HTERT RPE-1 (cell line): Measurements from ENCODE around the gene LRRC56.
"Not testable (repeated sequence)": the region's sequence is repeated elsewhere in the genome, so short reads cannot be mapped to it uniquely, and the experiment has no call there.

ENCODE experiments used
- in situ Hi-C: fragments of 300-500 bp; cut with MboI; formaldehyde crosslinking; loops from 4 replicates; pipeline ENCODE4 v1.14.3; 2020; ENCODE audit warnings: low sequenced_read_pairs

The LRRC56 gene

DNA sequence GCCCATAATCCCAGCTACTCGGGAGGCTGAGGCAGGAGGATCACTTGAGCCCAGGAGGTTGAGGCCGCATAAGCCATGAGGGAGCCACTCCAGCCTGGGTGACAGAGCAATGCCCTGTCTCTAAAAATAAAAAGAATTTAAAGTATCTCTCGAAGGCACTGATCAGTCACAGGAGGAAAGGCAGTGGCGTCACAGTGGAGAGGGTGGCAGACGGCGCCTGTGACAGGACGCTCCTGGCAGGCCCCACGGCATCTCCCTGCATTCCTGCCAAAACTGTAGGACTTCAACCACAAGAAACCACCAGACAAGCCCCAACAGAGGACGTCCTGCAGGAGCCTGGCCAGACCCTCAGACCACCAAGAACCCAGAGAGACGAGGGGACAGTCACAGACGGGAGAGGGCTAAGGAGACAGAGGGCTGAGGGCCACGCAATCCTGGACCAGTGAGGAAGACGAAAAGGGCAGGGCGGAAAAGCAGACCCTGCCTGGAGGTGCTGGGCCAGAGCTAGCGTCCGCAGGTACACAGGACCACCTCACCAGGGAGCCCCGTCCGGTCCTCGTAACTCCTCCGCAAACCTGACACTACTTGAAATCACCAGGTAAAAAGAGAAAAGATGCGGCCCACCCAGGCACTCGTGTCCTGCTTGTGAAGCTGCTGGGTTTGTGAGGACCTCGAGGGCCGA, 36.2 kb upstream of the LRRC56 start:
- in situ Hi-C loops, result no loop called here

DNA sequence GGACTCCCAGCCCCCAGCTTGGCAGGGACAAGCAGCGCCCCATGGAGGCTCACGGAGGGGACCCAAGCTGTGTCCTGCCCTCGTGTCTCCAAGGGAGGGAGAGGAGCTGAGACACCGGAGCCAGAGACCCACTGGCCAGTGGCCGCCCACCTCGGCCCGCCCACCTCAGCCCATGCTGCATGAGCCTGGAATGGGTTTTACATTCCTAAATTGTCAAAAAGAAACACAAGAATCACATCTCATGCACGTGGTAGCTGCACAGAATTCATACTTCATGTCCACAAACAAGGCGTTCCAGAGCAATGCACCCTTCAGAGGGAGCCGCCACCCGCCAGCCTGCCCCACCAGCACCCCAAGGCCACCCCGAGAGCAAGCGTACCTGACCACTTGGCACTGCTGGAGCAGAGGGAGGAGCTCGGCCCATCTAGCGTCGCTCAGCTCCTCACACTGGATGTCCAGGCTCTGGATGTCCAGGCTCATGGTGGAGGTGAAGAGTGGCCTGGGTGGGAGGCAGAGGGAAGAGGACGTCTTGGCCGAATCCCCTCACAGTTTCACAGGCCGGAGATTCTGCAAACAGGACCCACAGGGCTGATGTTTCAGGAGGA, 35.5 kb upstream of the LRRC56 start:
- in situ Hi-C loops, result no loop called here

DNA sequence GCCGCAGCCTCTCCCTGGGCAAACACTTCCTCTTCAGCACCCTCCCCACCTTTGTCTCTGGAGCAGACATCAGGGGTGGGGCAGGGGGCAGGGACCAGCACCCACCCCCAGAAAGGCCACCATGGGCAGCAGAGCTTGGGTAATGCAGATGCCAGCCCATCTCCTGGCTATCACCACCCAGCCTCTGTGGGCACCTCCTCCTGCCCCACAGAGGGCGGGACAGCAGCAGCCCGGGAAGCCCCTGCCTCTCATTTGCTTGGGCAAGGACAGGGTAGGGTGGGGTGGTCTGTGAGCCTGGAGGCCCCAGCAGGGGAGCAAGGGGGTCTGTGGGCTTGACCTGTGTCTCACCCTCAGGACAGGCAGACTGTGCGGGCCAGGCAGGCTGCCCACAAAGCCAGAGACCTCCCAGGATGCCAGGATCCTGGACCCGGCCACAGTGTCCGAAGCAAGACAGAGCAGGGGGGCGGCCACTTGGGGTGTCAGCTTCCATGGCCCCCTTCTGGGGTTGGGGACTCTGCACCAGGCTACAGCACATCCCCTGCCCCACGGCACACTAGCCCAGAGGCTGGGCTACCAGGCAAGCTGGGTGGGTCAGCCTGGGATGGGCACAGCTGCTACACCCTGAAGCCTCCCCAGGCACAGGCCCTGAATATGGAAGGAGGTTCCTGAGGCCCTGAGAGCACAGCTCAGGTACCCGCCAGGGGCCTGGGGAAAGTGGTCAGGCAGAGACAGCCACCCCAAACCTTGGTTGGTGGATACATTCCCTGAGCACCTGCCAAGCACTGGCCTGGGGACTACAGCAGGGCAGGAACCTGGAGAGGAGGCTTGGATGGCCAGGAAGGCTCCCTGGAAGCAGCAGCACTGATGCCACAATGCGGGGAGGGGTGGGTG, 34.8 kb upstream of the LRRC56 start:
- in situ Hi-C loops, result no loop called here

DNA sequence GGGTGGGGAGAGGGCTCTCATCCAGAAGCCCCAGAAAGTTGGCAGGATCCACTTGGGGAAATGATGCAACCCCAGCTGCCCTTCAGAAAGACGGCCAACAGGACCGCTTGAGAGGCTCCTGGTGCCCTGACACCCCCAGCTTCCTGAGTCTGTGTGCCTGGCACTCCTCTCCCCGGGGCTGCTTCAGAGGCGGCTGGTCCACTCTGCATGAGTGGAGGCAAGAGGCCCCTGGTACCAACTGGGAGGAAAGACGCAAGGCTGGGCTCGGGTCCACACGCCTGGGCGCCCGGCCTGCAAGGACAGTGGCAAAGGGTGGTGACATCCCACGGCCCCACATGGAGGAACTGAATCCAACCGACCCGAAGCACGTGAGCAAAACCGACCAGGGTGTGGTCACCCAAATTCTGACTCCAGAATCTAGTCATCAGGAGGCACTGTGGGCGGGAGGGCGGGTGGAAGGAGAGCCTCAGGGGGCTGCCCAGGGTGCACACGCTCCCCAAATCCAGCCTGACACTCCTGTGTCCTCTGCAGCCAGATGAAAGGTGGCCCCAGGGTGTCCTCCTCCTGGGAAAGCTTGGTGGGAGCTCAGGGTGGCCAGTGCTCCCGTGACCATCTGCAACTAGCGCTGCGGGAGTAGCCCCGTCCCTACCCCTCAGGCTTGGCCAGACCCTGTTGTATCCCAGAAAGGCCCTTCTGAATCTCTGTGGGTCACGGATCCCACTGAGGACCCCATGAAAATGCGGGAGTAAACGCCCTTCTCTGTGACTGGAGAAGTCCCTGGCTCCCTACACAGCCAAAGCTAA, 33.9 kb upstream of the LRRC56 start:
- in situ Hi-C loops, result no loop called here

DNA sequence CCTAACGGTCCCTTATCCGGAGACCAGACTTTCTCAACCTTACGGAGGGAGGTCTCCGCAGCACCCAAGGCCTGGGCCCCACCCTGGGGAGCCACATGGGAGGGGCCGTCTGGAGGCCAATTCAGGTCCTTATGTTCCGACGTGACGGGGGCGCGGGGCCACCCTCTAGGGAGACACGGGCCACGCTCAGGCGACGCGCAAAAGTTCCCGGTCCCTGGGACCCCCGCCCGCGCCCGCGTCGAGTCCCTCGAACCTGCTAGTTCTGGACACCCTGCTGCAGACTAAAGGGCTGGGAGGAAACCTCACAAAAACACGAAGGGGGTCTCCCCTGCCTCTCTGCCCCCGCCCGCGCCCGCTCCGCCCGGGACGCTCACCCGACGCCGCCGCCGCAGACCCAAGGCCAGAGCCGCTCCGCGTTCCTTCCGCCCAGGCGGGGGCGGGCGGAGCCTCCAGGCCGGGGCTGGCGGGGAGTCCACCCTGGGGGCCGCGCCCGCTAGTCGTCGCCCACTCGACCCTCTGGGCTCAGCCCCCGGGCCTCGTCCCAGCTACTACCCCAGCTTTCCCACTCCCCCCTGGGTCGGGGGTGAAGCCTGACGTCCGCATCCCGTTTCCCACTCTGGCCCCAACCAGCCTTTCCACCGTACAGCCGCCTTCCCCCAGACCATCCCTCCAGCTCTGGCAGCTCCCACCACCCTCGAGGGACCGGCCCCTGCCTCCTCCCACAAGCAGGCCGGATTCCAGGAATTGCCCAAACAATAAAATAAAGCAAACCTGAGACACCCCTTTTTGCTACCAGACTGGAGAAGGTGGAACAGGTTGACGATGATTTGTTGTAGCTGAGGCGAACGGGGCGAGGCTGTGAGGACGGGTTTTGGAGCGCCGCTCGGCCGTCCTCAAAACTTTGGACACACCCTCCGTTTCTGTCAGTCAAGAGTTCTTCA, 33.0 kb upstream of the LRRC56 start:
- in situ Hi-C loops, result no loop called here

DNA sequence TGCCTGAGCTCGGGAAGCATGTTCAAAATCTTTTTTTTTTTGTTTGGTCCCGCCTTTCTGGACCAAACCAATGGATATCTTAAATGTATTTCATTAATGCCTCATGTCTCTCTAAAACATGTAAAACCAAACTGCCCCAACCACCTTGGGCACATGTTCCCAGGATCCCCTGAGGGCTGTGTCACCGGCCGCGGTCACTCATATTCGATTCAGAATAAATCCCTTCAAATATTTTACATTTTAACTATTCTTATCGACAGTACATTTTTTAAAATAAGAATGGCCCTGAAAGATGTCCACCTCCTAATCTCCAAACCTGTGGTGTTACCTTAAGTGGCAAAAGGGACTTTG, 32.4 kb upstream of the LRRC56 start:
- in situ Hi-C loops, result no loop called here

DNA sequence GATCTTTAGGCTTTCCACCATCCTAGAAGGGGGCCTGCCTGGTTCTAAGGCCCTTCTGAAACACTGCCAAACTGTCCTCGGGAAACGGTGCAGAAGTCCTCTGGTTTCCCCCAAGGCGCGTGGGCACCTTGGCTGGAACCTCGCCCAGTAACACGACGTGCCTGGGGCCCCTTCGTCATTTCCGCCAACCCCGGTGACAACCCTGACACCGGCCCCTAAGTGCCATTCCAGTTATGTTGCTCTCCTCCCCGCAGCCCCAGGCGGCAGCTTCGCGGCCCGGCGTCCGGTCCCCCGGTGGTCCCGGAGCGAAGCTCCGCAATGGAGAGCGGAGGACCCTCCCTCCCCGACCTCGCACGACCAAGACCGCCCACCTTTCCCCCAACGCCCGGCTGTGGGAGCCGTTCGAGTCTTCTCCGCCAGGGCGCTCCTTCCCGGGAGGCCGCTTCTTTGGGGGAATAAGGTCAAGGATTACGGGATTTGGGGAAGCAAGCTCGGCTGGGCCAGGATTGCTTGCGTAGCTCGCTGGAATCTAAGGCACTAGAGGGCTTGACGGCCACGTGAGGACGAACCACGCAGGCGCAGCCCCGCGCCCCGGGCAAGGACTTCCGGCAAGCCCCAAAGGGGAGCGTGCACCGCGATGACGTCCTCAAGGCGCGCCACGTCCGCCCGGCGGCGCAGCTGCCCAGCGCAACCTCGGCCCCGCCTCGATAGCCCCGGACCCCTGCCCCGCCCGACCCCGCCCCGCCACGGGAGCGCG, 30.9 kb upstream of the LRRC56 start:
- in situ Hi-C loops, result no loop called here

DNA sequence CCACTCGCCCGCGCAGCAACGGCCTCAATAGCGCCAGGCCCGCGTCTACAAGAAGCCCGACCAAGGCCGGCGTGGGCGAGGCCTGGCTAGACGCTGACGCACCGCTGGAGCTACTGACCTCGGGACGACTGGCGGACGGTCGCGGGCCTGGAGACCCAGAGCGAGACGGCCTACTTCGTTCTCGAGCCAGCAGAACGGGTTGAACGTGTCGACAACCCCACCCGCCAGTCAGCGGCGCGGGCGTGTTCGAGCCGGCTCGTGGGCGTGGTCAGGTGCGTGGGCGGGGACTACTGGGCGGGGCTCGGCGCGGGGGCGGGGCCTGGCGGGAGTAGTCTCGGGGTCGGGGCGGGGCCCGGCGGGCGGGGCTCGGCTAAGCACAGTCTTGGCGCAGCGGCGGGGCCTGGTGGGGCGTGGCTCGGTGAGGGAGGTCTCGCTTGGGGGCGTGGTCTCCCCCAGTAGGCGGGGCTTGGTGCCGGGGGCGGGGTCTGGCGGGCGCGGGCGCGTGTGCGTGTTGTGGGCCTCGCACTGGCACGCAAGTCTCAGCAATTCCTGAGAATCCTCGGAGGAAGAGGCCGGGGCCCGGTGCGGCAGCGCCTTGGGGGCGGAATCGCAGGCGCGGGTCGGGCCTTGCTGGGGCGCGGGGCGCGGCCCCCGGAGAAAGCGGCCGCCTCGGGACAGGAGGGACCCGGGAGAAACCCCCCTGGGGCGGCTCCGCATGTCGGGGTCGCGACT, 30.2 kb upstream of the LRRC56 start, which contains the start of gene RNH1:
RNH1 (minus strand) TSS at position 248 of the 732 bp plus-strand sequence. CDS start 5,080 bp downstream, outside the sequence.
- in situ Hi-C loops, result no loop called here

DNA sequence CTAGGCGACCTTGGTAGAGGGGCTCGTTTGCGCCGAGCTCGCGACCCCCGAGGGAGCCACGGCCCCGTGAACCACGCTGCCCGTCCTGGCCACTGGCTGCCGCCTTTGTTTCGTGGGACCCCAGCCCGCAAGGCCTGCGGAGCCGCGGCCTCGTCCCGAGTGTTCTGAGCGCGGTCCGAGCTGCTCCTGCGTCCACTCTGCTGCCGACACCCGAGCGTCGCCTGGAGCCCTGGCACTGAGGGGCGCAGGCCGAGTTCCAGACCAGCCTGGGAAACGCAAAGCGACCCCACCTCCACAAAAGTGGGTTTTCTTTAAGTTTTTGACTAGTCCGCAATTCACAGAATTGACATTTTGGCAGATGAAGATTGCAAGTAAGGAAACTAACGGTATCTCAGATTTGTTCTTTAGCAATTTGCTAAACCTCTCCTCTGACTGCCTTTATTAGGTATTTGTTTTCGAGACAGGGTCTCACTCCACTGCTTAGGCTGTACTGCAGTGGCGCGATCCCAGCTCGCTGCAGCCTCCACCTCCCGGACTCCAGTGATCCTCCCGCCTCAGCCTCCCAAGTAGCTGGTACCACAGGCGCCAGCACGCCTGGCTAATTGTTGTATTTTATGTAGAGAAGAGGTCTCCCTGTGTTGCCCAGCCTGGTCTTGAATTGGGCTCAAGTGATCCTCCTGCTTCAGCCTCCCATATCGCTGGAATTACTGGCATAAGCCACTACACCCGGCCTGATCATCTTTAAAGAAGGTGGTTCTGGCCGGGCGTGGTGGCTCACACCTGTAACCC, 29.4 kb upstream of the LRRC56 start:
- in situ Hi-C loops, result no loop called here

DNA sequence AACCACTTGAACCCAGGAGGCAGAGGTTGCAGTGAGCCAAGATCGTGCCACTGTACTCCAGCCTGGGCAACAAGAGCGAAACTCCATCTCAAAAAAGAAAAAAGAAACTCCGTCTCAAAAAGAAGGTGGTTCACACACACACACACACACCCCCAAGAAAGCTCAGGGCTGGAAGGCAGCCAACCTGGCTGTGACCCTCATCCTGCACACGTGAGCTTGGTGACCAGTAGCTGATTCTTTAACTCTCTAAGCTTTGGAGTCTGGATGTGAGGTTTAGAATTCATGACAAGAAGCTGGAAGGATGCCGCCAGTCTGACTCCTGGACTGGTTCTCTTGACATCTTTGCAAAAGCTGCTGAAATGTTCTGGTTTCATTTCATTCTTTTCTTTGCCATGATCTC, 28.4 kb upstream of the LRRC56 start:
- in situ Hi-C loops, result no loop called here

DNA sequence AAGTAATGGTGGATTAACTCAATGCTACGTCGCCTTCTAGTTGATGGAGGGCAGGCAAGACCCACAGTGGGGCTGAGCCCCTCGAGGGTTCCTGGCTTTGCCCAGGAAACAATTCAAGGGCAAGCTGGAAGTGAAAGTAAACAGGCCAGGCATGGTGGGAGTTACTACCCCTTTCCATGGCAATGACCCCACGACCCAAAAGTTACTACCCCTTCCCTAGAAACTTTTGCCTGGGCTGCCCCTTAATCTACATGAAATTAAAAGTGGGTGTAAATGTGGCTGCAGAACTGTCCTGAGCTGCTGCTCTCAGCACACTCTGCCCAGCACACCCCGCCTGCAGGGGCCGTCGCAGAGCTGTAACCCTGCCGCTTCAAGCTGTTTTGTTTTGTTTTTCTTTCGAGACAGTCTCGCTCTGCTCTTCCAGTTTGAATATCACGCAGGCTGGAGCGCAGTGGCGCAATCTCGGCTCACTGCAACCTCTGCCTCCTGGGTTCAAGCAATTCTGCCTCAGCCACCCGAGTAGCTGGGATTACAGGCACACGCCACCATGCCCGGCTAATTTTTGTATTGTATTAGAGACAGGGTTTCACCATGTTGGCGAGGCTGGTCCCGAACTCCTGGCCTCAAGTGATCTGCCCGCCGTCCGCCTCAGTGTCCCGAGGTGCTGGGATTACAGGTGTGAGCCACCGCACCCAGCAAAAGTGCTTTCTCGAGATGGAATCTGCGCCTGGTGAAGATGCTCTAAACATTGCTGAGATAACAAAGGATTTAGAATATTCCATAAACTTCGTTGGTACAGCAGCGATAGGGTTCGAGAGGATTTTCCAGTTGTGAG, 24.3 kb upstream of the LRRC56 start:
- in situ Hi-C loops, result no loop called here

DNA sequence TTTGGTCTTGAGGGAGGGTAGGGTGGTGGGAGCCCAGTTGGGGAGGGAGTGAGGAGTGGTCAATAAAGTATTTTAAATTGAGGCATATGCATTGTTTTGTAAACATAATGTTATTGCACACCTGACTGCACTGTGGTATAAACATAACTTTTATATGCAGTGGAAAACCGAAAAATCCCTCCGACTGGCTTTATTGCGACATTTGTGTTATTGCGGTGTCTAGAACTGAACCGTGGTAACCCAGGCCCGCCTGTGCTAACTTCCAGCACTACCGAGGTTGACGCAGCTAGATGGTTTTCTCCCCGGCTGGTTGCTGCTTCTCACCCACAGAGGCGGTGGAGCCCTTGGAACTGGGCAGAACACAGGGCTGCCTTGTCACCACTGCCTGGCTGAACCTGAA, 22.7 kb upstream of the LRRC56 start:
- in situ Hi-C loops, result no loop called here

DNA sequence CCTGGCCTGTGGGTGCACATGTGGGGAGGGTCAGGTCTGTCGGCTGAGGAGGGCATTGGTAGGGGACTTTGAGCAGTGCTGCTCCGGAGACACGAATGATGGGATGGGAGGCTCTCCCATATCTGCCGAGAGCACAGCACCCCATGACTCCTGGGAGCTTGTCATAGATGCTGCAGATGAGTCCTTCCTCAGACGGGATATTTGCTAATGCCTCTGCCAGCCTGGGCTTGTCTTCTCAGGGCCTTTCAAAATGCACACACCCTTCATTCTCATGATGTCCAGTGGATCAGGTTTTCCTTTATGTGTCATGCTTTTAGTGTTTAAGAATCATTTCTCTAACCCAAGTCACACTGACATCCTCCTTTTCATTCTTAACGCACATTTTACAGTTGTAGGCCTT, 22.2 kb upstream of the LRRC56 start:
- in situ Hi-C loops, result no loop called here

DNA sequence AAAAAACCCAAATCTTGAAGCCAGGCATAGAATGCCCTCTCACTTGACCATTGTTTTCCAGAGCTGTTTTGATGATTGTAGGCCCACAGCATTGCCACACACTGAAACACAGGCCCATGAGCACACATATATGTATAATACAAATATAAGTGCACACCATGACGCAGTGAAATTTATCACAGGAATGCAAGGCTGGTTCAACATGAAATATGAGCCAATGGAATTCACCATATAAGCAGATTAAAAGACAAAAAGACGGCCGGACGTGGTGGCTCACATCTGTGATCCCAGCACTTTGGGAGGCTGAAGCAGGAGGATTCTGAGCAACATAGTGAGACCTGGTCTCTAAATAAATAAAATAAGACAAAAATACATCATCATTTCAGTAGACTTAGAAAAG, 20.9 kb upstream of the LRRC56 start:
- in situ Hi-C loops, result no loop called here

DNA sequence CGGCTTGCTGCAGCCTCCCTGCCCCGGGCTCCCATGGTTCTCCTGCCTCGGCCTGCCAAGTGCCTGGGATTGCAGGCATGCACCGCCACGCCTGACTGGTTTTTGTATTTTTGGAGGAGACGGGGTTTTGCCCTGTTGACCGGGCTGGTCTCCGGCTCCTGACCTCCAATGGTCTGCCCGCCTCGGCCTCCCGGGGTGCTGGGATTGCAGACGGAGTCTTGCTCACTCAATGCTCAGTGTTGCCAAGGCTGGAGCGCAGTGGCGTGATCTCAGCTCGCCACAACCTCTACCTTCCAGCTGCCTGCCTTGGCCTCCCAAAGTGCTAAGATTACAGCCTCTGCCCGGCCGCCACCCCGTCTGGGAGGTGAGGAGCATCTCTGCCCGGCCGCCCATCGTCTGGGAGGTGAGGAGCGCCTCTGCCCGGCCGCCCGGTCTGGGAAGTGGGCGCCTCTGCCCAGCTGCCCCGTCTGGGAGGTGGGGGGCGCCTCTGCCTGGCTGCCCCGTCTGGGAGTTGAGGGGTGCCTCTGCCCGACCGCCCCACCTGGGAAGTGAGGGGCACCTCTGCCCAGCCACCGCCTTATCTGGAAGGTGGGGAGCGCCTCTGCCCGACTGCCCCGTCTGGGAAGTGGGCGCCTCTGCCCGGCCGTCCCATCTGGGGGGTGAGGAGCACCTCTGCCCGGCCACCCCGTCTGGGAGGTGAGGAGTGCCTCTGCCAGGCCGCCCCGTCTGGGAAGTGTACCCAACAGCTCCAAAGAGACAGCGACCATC, 20.2 kb upstream of the LRRC56 start:
- in situ Hi-C loops, result not testable (repeated sequence)
